H1 (cell line): ENCODE measurements around the gene CD53. TPM values are rescaled to one million over a fixed set of nuclear protein-coding genes. Genes with fewer than 3 reads are reported as not detected.

Experiments used
- CTCF ChIA-PET: fragments of 300-600 bp; sonication (Branson Sonifier 250); formaldehyde crosslinking; loops from one replicate; lab custom pipeline; 2021; ENCODE audit not compliant: partially characterized antibody; lab: Charles Lee
- POLR2A ChIA-PET: fragments of 300-600 bp; sonication (Branson Sonifier 250); formaldehyde crosslinking; loops from one replicate; lab custom pipeline; 2021; ENCODE audit warnings: inconsistent platforms; ENCODE audit not compliant: partially characterized antibody; lab: Charles Lee
- DNase-seq, 2 experiments: peaks; one replicate each; pipeline versions ENCODE4 v3.0.0 to v3.0.0-alpha.2; 2010 to 2022; ENCODE audit warnings: low spot score in 2 of 2, low read depth in 1 of 2, mixed read lengths in 1 of 2
- FAIRE-seq: peaks from 2 replicates; lab custom pipeline; 2011; peaks lifted over from hg19 to GRCh38; lab: Jason Lieb, UNC
- H2AFZ ChIP-seq: 2 replicates; pipeline ENCODE4 v1.8.1; 2012; ENCODE audit warnings: low read length, inconsistent platforms
- H2AK5ac ChIP-seq: 2 replicates; pipeline ENCODE4 v1.6.1; 2013; ENCODE audit warnings: low read depth, low read length
- H2BK120ac ChIP-seq: replicated peaks from 2 replicates; pipeline ENCODE3; 2013; ENCODE audit warnings: low read depth, low read length, inconsistent platforms
- H2BK12ac ChIP-seq: 2 replicates; pipeline ENCODE4 v1.6.1; 2013; ENCODE audit warnings: low read depth, low read length
- H2BK15ac ChIP-seq: 2 replicates; pipeline ENCODE4 v1.6.1; 2013; ENCODE audit warnings: low read length
- H2BK20ac ChIP-seq: 2 replicates; pipeline ENCODE4 v1.6.1; 2013; ENCODE audit warnings: low read length
- H2BK5ac ChIP-seq: 2 replicates; pipeline ENCODE4 v1.6.1; 2013; ENCODE audit warnings: low read depth, low read length
- H3K14ac ChIP-seq: 2 replicates; pipeline ENCODE4 v1.6.1; 2013; ENCODE audit warnings: inconsistent platforms; ENCODE audit not compliant: insufficient read length
- H3K18ac ChIP-seq: 2 replicates; pipeline ENCODE4 v1.6.1; 2013; ENCODE audit warnings: low read length; ENCODE audit errors: extremely low read depth
- H3K23ac ChIP-seq: 2 replicates; pipeline ENCODE4 v1.6.1; 2013; ENCODE audit warnings: inconsistent platforms; ENCODE audit not compliant: insufficient read length
- H3K23me2 ChIP-seq: 2 replicates; pipeline ENCODE4 v1.6.1; 2013; ENCODE audit warnings: low read depth, low read length
- H3K27ac ChIP-seq: 2 replicates; pipeline ENCODE4 v1.6.1; 2011; ENCODE audit warnings: low read depth, low read length, inconsistent platforms
- H3K27me3 ChIP-seq, 4 experiments: replicated peaks in 1 of 4; 1 replicate in 1 of 4; 2 replicates in 3 of 4; pipeline versions ENCODE4 v1.6.1 to v1.8.1; 2011 to 2013; ENCODE audit warnings: low read length in 3 of 4, mild to moderate bottlenecking in 3 of 4, inconsistent platforms in 2 of 4, mixed read lengths in 2 of 4, moderate library complexity in 1 of 4; ENCODE audit not compliant: control insufficient read depth in 3 of 4, insufficient read depth in 3 of 4; ENCODE audit errors: extremely low read depth in 1 of 4
- H3K36me3 ChIP-seq, 4 experiments: 2 replicates each; pipeline versions ENCODE4 v1.6.1 to v1.8.1; 2011 to 2013; ENCODE audit warnings: mild to moderate bottlenecking in 4 of 4, low read length in 3 of 4, moderate library complexity in 2 of 4, control low read depth in 1 of 4, inconsistent platforms in 1 of 4; ENCODE audit not compliant: insufficient read depth in 4 of 4, control insufficient read depth in 2 of 4
- H3K4ac ChIP-seq: replicated peaks from 2 replicates; pipeline ENCODE3; 2013; ENCODE audit warnings: low read length, low read depth, mixed read lengths, inconsistent platforms; ENCODE audit not compliant: insufficient read length
- H3K4me1 ChIP-seq, 4 experiments: replicated peaks in 1 of 4; 1 replicate in 1 of 4; 2 replicates in 3 of 4; pipeline versions ENCODE4 v1.6.1 to v1.8.1; 2011 to 2013; ENCODE audit warnings: low read length in 3 of 4, inconsistent platforms in 2 of 4, mixed read lengths in 1 of 4; ENCODE audit not compliant: insufficient read depth in 4 of 4, control insufficient read depth in 3 of 4
- H3K4me2 ChIP-seq, 2 experiments: 2 replicates each; pipeline versions ENCODE4 v1.6.1 to v1.8.1; 2011 to 2013; ENCODE audit warnings: low read depth in 2 of 2, low read length in 2 of 2, control low read depth in 1 of 2, inconsistent platforms in 1 of 2, mild to moderate bottlenecking in 1 of 2; ENCODE audit not compliant: insufficient read depth in 1 of 2
- H3K4me3 ChIP-seq, 4 experiments: fragments of 200-600, 300-600 bp in 1 of 4; sonication (generic), shearing (Covaris generic), sonication (Bioruptor Twin) in 1 of 4; 2 replicates each; pipeline versions ENCODE4 v1.5.1 to v1.8.1; 2011 to 2016; ENCODE audit warnings: low read length in 4 of 4, low read depth in 3 of 4, control low read depth in 2 of 4, inconsistent platforms in 2 of 4, mild to moderate bottlenecking in 2 of 4, mixed read lengths in 1 of 4, moderate library complexity in 1 of 4; ENCODE audit not compliant: insufficient read depth in 2 of 4; ENCODE audit errors: extremely low read depth in 1 of 4
- H3K56ac ChIP-seq: replicated peaks from 2 replicates; pipeline ENCODE3; 2013; ENCODE audit warnings: low read depth, mild to moderate bottlenecking, mixed read lengths, low read length, inconsistent platforms; ENCODE audit not compliant: insufficient read length
- H3K79me1 ChIP-seq: 2 replicates; pipeline ENCODE4 v1.6.1; 2013; ENCODE audit warnings: low read depth, low read length, control low read depth
- H3K79me2 ChIP-seq, 2 experiments: 2 replicates each; pipeline versions ENCODE4 v1.6.1 to v1.8.1; 2012 to 2013; ENCODE audit warnings: low read length in 2 of 2, mild to moderate bottlenecking in 2 of 2, inconsistent platforms in 1 of 2; ENCODE audit not compliant: insufficient read depth in 2 of 2, control insufficient read depth in 1 of 2
- H3K9ac ChIP-seq, 4 experiments: replicated peaks in 1 of 4; 1 replicate in 1 of 4; 2 replicates in 3 of 4; pipeline versions ENCODE4 v1.6.1 to v1.8.1; 2011 to 2013; ENCODE audit warnings: low read depth in 3 of 4, low read length in 3 of 4, control low read depth in 2 of 4, mild to moderate bottlenecking in 2 of 4, moderate library complexity in 2 of 4, inconsistent platforms in 1 of 4; ENCODE audit errors: extremely low read depth in 1 of 4
- H3K9me3 ChIP-seq, 2 experiments: 2 replicates each; pipeline versions ENCODE4 v1.6.1 to v1.8.1; 2012 to 2013; ENCODE audit warnings: mild to moderate bottlenecking in 2 of 2, moderate library complexity in 2 of 2, control low read depth in 1 of 2, inconsistent platforms in 1 of 2, low read depth in 1 of 2, low read length in 1 of 2, mixed read lengths in 1 of 2; ENCODE audit not compliant: insufficient read depth in 2 of 2
- H4K20me1 ChIP-seq, 2 experiments: replicated peaks in 1 of 2; 2 replicates each; pipeline versions ENCODE3 to v1.8.1; 2011 to 2013; ENCODE audit warnings: inconsistent platforms in 2 of 2, low read length in 2 of 2, mild to moderate bottlenecking in 1 of 2; ENCODE audit not compliant: insufficient read depth in 2 of 2, control insufficient read depth in 1 of 2
- H4K5ac ChIP-seq: 2 replicates; pipeline ENCODE4 v1.6.1; 2013; ENCODE audit warnings: low read length, low read depth, mixed read lengths, inconsistent platforms; ENCODE audit not compliant: insufficient read length
- H4K8ac ChIP-seq: 2 replicates; pipeline ENCODE4 v1.8.0; 2013; ENCODE audit warnings: mild to moderate bottlenecking, moderate library complexity, low read length, inconsistent platforms; ENCODE audit not compliant: insufficient read depth; ENCODE audit errors: extremely low read depth
- H4K91ac ChIP-seq: replicated peaks from 2 replicates; pipeline ENCODE3; 2013; ENCODE audit warnings: low read length, mixed read lengths, inconsistent platforms; ENCODE audit not compliant: insufficient read length
- EP300 ChIP-seq, 2 experiments: IDR thresholded peaks; 1 replicate in 1 of 2; 2 replicates in 1 of 2; pipeline ENCODE4 v1.6.1; 2011 to 2012; ENCODE audit warnings: low read depth in 2 of 2, low read length in 2 of 2, mild to moderate bottlenecking in 2 of 2, borderline replicate concordance in 1 of 2, inconsistent platforms in 1 of 2, moderate library complexity in 1 of 2
- SIN3A ChIP-seq, 2 experiments: IDR thresholded peaks in 1 of 2; conservative IDR thresholded peaks in 1 of 2; 2 replicates each; pipeline ENCODE4 v1.6.1; 2011 to 2012; ENCODE audit warnings: low read length in 2 of 2, improper control_type of control experiment in 1 of 2, low read depth in 1 of 2, mild to moderate bottlenecking in 1 of 2
- TAF1 ChIP-seq: IDR thresholded peaks from 2 replicates; pipeline ENCODE4 v1.6.1; 2011; ENCODE audit warnings: mild to moderate bottlenecking, low read depth, low read length
- TAF7 ChIP-seq: optimal IDR thresholded peaks from 2 replicates; pipeline ENCODE3; 2011; ENCODE audit warnings: low read depth, mild to moderate bottlenecking, inconsistent platforms, low read length, moderate library complexity, borderline replicate concordance
- WGBS, 2 experiments: shearing (Covaris generic) in 1 of 2; methylation state at CpG; one replicate each; pipeline versions ENCODE4 v1.1.6 to v1.1.7; 2013 to 2015; ENCODE audit warnings: low lambda C conversion rate in 2 of 2, mixed read lengths in 2 of 2, inconsistent platforms in 1 of 2, low coverage in 1 of 2, missing lambda C conversion rate in 1 of 2; ENCODE audit not compliant: insufficient replicate concordance in 2 of 2, insufficient coverage in 1 of 2, insufficient read length in 1 of 2; ENCODE audit errors: extremely low coverage in 1 of 2, missing lambda C conversion rate in 1 of 2; 5-methylcytosine and 5-hydroxymethylcytosine counted together
- polyA plus RNA-seq, 7 experiments: library from polyadenylated mRNA; depleted of rRNA in 3 of 7; stranded (reverse) in 5 of 7; unstranded in 2 of 7; fragments of >200 nt in 5 of 7; fragments of 200-250 nt in 2 of 7; gene quantifications; 1 replicate in 5 of 7; 2 replicates in 1 of 7; 4 replicates in 1 of 7; pipeline versions ENCODE4 v1.2.1 to v1.2.3, GENCODE V29; 2011 to 2013; ENCODE audit warnings: missing spikeins in 2 of 7, mixed read lengths in 2 of 7
- total RNA-seq: library from RNA; stranded (reverse); fragmentation: NEBNext Ultra II Directional; extraction: Animal tissue kit (Norgen Biotek cat#: 25700); gene quantifications from 2 replicates; pipeline ENCODE4 v1.2.1, GENCODE V29; 2021

The CD53 gene
- total and polyA plus RNA-seq, 2 of the 8 experiments (the other 6 are each of a cell fraction or from before 2014, with no cell fraction given), result 0.56 to 1.0 TPM

GRCh38 chr1:110899458-110899843, 26.5 kb downstream of the CD53 start:
- no peaks in the 10 kb centered on the region for H3K27me3 ChIP-seq
- no peaks in the 10 kb centered on the region for H3K23me2 ChIP-seq
- no peak overlapping the region for H3K23ac ChIP-seq
- no peak overlapping the region for H2AK5ac ChIP-seq
- H4K20me1 ChIP-seq, result no peaks in the 10 kb centered on the region
- H4K5ac ChIP-seq, result no peak overlapping the region
- WGBS, 2 experiments, result 91% methylated on average over 1 of the region's 1 CpG; no CpG with 5 or more reads in 1 of the 2 experiments
- H3K4me1 ChIP-seq, result no peaks in the 10 kb centered on the region
- no peak overlapping the region for H2BK5ac ChIP-seq
- H2AFZ ChIP-seq, result no peak overlapping the region
- TF ChIP-seq TAF7 (no peak), SIN3A (conservative IDR thresholded peaks at IDR 0.05 in 1 of 2, IDR thresholded peaks at IDR 0.05 in 1 of 2; ENCODE audit: low read depth in 1 of 2, low read length in 2 of 2) (no peak), TAF1 (no peak), EP300 (IDR thresholded peaks at IDR 0.05; ENCODE audit: borderline replicate concordance in 1 of 2, low read depth in 2 of 2, low read length in 2 of 2) (no peak)
- peaks cover 3 to 7% of the 10 kb centered on the region in 2 experiments; a peak in 2 of 4 replicates for H3K9me3 ChIP-seq
- H3K18ac ChIP-seq, result no peak overlapping the region
- no peak overlapping the region for H3K4ac ChIP-seq
- no peak overlapping the region for H3K14ac ChIP-seq
- H3K4me3 ChIP-seq, result no peak overlapping the region
- no peak overlapping the region for H3K56ac ChIP-seq
- H3K36me3 ChIP-seq, result no peaks in the 10 kb centered on the region; a peak in 1 of 8 replicates
- no peak overlapping the region for H3K9ac ChIP-seq
- no peak overlapping the region for H2BK12ac ChIP-seq
- no peak overlapping the region for H3K27ac ChIP-seq
- H2BK20ac ChIP-seq, result no peak overlapping the region
- no peak overlapping the region for H2BK120ac ChIP-seq
- CTCF ChIA-PET, result no interaction called here
- FAIRE-seq (no peak), DNase-seq (no peak)
- H3K4me2 ChIP-seq, result no peak overlapping the region
- H3K79me2 ChIP-seq, result no peaks in the 10 kb centered on the region
- H2BK15ac ChIP-seq, result no peak overlapping the region
- H3K79me1 ChIP-seq, result no peaks in the 10 kb centered on the region
- H4K91ac ChIP-seq, result no peak overlapping the region
- POLR2A ChIA-PET, result no interaction called here
- no peak overlapping the region for H4K8ac ChIP-seq
